Right atrium auricular region (tissue), 2 donors: ENCODE data around the gene TUB. TPM values are rescaled to one million over a fixed set of nuclear protein-coding genes. Genes with fewer than 3 reads are reported as not detected.

Experiments
- DNase-seq: peaks from one replicate; pipeline ENCODE4 v3.0.0-alpha.2; 2019; ENCODE audit warnings: low spot score
- H3K27ac ChIP-seq, 2 donors: fragments of 200-600 bp; sonication (generic); 1 replicate in 1 of 2; 2 replicates in 1 of 2; pipeline ENCODE4 v1.5.1; 2016 to 2019
- H3K27me3 ChIP-seq, 2 donors: fragments of 200-600 bp; sonication (generic); one replicate each; pipeline versions ENCODE4 v1.5.1 to v1.6.0; 2017 to 2019
- H3K36me3 ChIP-seq: fragments of 200-600 bp; sonication (generic); one replicate; pipeline ENCODE4 v1.5.1; 2016
- H3K4me1 ChIP-seq, 2 donors: fragments of 200-600 bp; sonication (generic); one replicate each; pipeline versions ENCODE4 v1.5.1 to v1.6.0; 2017 to 2019
- H3K4me3 ChIP-seq, 2 donors: fragments of 200-600 bp; sonication (generic); 1 replicate in 1 of 2; 2 replicates in 1 of 2; pipeline ENCODE4 v1.5.1; 2017 to 2019; ENCODE audit warnings: mild to moderate bottlenecking in 1 of 2, moderate library complexity in 1 of 2
- H3K9me3 ChIP-seq, 2 donors: fragments of 200-600 bp; sonication (generic); one replicate each; pipeline ENCODE4 v1.5.1; 2019
- CTCF ChIP-seq, 2 donors: fragments of 200-600 bp; sonication (generic); IDR thresholded peaks; one replicate each; pipeline ENCODE4 v1.5.1; 2019; ENCODE audit warnings: antibody characterized with exemption in 2 of 2
- total RNA-seq, 2 donors: library from RNA; depleted of rRNA; stranded (reverse); fragments of >200 nt; gene quantifications; one replicate each; pipeline ENCODE4 v1.1.0, GENCODE V29; 2016

Gene TUB
- total RNA-seq, 2 donors from 2014 or later = 11.3 to 22.9 TPM

- DNase-seq = peak; percentile 58
- H3K36me3 ChIP-seq = no peaks in the 10 kb centered on the region
- no peak overlapping the region for H3K4me3 ChIP-seq
- no peaks in the 10 kb centered on the region for H3K9me3 ChIP-seq
- H3K27me3 ChIP-seq = no peaks in the 10 kb centered on the region
- peaks cover 0 to 35% of the 10 kb centered on the region in 2 donors for H3K4me1 ChIP-seq
- TF ChIP-seq CTCF (IDR thresholded peaks at IDR 0.05) = no peak
- peak overlapping the region; percentile 61 to 77 for H3K27ac ChIP-seq
These were observed 13.0 kb upstream of the TUB start for GRCh38 chr11:8067929-8068575.

- Histone ChIP-seq H3K4me1 (peaks cover 0 to 28% of the 10 kb centered on the region in 2 donors), H3K36me3 (no peaks in the 10 kb centered on the region), H3K27me3 (no peaks in the 10 kb centered on the region), H3K27ac (peak overlapping the region; percentile 61 to 77), H3K4me3 (no peak overlapping the region), H3K9me3 (no peaks in the 10 kb centered on the region)
- DNase-seq = peak; percentile 83
- TF ChIP-seq CTCF (IDR thresholded peaks at IDR 0.05) = no peak
These were observed 12.3 kb upstream of the TUB start for GRCh38 chr11:8068605-8069221.

GRCh38 chr11:8069771-8070170 lies 11.2 kb upstream of the TUB start:
- peaks cover 0 to 24% of the 10 kb centered on the region in 2 donors for H3K4me1 ChIP-seq
- no peaks in the 10 kb centered on the region for H3K36me3 ChIP-seq
- no peaks in the 10 kb centered on the region for H3K9me3 ChIP-seq
- no peak for TF ChIP-seq CTCF (IDR thresholded peaks at IDR 0.05)
- no peaks in the 10 kb centered on the region for H3K27me3 ChIP-seq
- H3K27ac ChIP-seq = peak overlapping the region; percentile 61 to 77
- H3K4me3 ChIP-seq = no peak overlapping the region
- no peak for DNase-seq

- TF ChIP-seq CTCF (IDR thresholded peaks at IDR 0.05) = peak; percentile 43 to 57
- Histone ChIP-seq H3K4me3 (no peak overlapping the region), H3K36me3 (no peaks in the 10 kb centered on the region), H3K27ac (no peak overlapping the region), H3K27me3 (no peaks in the 10 kb centered on the region), H3K9me3 (no peaks in the 10 kb centered on the region), H3K4me1 (peaks cover 0 to 24% of the 10 kb centered on the region in 2 donors)
- no peak for DNase-seq
These were observed 10.4 kb upstream of the TUB start for GRCh38 chr11:8070417-8071115.

GRCh38 chr11:8071616-8072581 lies 9.1 kb upstream of the TUB start:
- Histone ChIP-seq H3K27me3 (no peaks in the 10 kb centered on the region), H3K4me3 (no peak overlapping the region), H3K4me1 (peaks cover 0 to 24% of the 10 kb centered on the region in 2 donors), H3K36me3 (no peaks in the 10 kb centered on the region), H3K27ac (no peak overlapping the region), H3K9me3 (no peaks in the 10 kb centered on the region)
- DNase-seq = no peak
- no peak for TF ChIP-seq CTCF (IDR thresholded peaks at IDR 0.05)
